ENCODE results near the gene DDX47.
A peak's percentile ranks its signal among the peaks of the same experiment; 100 is the strongest.
"Not testable (repeated sequence)": the region's sequence is repeated elsewhere in the genome, so short reads cannot be mapped to it uniquely, and the experiment has no call there.

The DDX47 gene

GRCh38 chr12:12823811-12824210 lies 10.7 kb downstream of the DDX47 start:
- DNase-seq = no peak

GRCh38 chr12:12835378-12836146 lies 22.4 kb downstream of the DDX47 start:
- DNase-seq = no peak

- no peak for DNase-seq
Observed at GRCh38 chr12:12836571-12836970, 23.4 kb downstream of the DDX47 start.

GRCh38 chr12:12837025-12837812 lies 24.1 kb downstream of the DDX47 start:
- peak; percentile 76 for DNase-seq

- DNase-seq = no peak
Observed at GRCh38 chr12:12837813-12838153, 24.6 kb downstream of the DDX47 start.

GRCh38 chr12:12839003-12839395 lies 25.9 kb downstream of the DDX47 start:
- DNase-seq = no peak

- not testable (repeated sequence) for DNase-seq
Observed at GRCh38 chr12:12839439-12839838, 26.3 kb downstream of the DDX47 start.

- DNase-seq = no peak
Observed at GRCh38 chr12:12839873-12840579, 26.9 kb downstream of the DDX47 start.

- DNase-seq = no peak
Observed at GRCh38 chr12:12840580-12840899, 27.4 kb downstream of the DDX47 start.

GRCh38 chr12:12841428-12841827 lies 28.3 kb downstream of the DDX47 start:
- DNase-seq = not testable (repeated sequence)

- DNase-seq = no peak
Observed at GRCh38 chr12:12845794-12846243, 32.7 kb downstream of the DDX47 start.

- DNase-seq = not testable (repeated sequence)
Observed at GRCh38 chr12:12846780-12847179, 33.6 kb downstream of the DDX47 start.

- DNase-seq = no peak
Observed at GRCh38 chr12:12853435-12853834, 40.3 kb downstream of the DDX47 start.

GRCh38 chr12:12859690-12860089 lies 46.5 kb downstream of the DDX47 start:
- no peak for DNase-seq

GRCh38 chr12:12864243-12864642 lies 51.1 kb downstream of the DDX47 start:
- DNase-seq = no peak

GRCh38 chr12:12868477-12869235 lies 55.5 kb downstream of the DDX47 start:
- DNase-seq = no peak

GRCh38 chr12:12870465-12870864 lies 57.3 kb downstream of the DDX47 start:
- no peak for DNase-seq

GRCh38 chr12:12871587-12872138 lies 58.5 kb downstream of the DDX47 start:
- DNase-seq = no peak

GRCh38 chr12:12872139-12872933 lies 59.2 kb downstream of the DDX47 start:
- no peak for DNase-seq

- DNase-seq = no peak
Observed at GRCh38 chr12:12872934-12873275, 59.8 kb downstream of the DDX47 start.

GRCh38 chr12:12874029-12874428 lies 60.9 kb downstream of the DDX47 start:
- DNase-seq = no peak

GRCh38 chr12:12875301-12875700 lies 62.2 kb downstream of the DDX47 start:
- not testable (repeated sequence) for DNase-seq

Data from stimulated activated CD4-positive, alpha-beta T cell treated with anti-CD3 and anti-CD28 coated beads, Interleukin-1b, Interleukin-23, amount 100 ng/mL, for 48 hours (primary cell).